ENCODE results near the gene PHC3.

Gene PHC3

GRCh38 chr3:170111147-170111771, 70.3 kb downstream of the PHC3 start:
- H3K36me3 ChIP-seq (ENCODE audit: insufficient read depth, low read length) = peaks cover 35% of the 10 kb centered on the region
- H3K4me2 ChIP-seq (ENCODE audit: low read length) = no peak overlapping the region
- no peak overlapping the region for H3K9ac ChIP-seq (ENCODE audit: low read depth, low read length)
- H3K4me1 ChIP-seq (ENCODE audit: control insufficient read depth, insufficient read depth, low read length) = no peaks in the 10 kb centered on the region
- H3K4me3 ChIP-seq (ENCODE audit: low read length) = no peak overlapping the region
- no peaks in the 10 kb centered on the region for H3K9me3 ChIP-seq (replicated peaks; ENCODE audit: low read length)
- no peaks in the 10 kb centered on the region for H3K27me3 ChIP-seq (ENCODE audit: control insufficient read depth, insufficient read depth, low read length)

DNA sequence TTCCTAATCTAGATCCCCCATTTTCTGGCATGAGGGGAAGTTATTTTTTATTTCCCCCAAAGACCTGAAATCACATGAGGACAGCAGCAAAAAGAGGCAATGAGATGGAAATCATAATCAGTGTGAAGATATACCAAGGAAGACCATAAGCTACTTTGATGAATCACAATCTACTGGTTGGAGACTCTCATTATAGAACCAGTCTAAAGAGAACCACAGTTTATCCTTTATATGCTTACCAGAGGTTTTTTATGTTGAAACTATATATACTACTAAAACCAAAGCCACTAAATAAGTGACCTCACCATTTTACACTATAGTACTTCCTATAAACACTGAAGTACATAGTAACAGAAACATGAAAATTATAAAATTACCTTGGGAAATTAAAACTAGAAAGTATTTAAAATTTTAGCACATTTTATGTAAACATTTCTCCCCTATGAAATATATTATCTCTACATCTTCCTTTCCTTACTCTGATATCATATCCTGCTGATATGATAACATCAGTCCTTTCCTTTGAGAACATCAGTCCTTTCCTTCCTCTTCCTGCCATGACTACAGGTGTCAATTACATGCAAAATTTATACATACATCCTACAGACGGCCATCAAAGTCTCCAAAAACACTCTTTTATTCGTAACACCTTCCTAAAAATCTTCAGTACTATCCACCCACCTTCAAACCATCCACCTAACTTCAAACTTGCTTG, 71.8 kb downstream of the PHC3 start:
- Histone ChIP-seq H3K36me3 (ENCODE audit: insufficient read depth, low read length) (peaks cover 27% of the 10 kb centered on the region), H3K9ac (ENCODE audit: low read depth, low read length) (no peak overlapping the region), H3K4me3 (ENCODE audit: low read length) (no peak overlapping the region), H3K27me3 (ENCODE audit: control insufficient read depth, insufficient read depth, low read length) (no peaks in the 10 kb centered on the region), H3K9me3 (replicated peaks; ENCODE audit: low read length) (no peaks in the 10 kb centered on the region), H3K4me2 (ENCODE audit: low read length) (no peak overlapping the region), H3K4me1 (ENCODE audit: control insufficient read depth, insufficient read depth, low read length) (no peaks in the 10 kb centered on the region)

GRCh38 chr3:170108955-170109354, 72.6 kb downstream of the PHC3 start:
- Histone ChIP-seq H3K27me3 (ENCODE audit: control insufficient read depth, insufficient read depth, low read length) (no peaks in the 10 kb centered on the region), H3K4me1 (ENCODE audit: control insufficient read depth, insufficient read depth, low read length) (no peaks in the 10 kb centered on the region), H3K4me2 (ENCODE audit: low read length) (no peak overlapping the region), H3K9ac (ENCODE audit: low read depth, low read length) (no peak overlapping the region), H3K9me3 (replicated peaks; ENCODE audit: low read length) (no peaks in the 10 kb centered on the region), H3K4me3 (ENCODE audit: low read length) (no peak overlapping the region), H3K36me3 (ENCODE audit: insufficient read depth, low read length) (peaks cover 29% of the 10 kb centered on the region)

GRCh38 chr3:170107941-170108340, 73.6 kb downstream of the PHC3 start:
- Histone ChIP-seq H3K4me2 (ENCODE audit: low read length) (no peak overlapping the region), H3K27me3 (ENCODE audit: control insufficient read depth, insufficient read depth, low read length) (no peaks in the 10 kb centered on the region), H3K9me3 (replicated peaks; ENCODE audit: low read length) (no peaks in the 10 kb centered on the region), H3K4me1 (ENCODE audit: control insufficient read depth, insufficient read depth, low read length) (no peaks in the 10 kb centered on the region), H3K9ac (ENCODE audit: low read depth, low read length) (no peak overlapping the region), H3K36me3 (ENCODE audit: insufficient read depth, low read length) (peaks cover 28% of the 10 kb centered on the region), H3K4me3 (ENCODE audit: low read length) (no peak overlapping the region)

GRCh38 chr3:170102431-170102830, 79.1 kb downstream of the PHC3 start:
- H3K4me3 ChIP-seq (ENCODE audit: low read length) = no peak overlapping the region
- H3K9ac ChIP-seq (ENCODE audit: low read depth, low read length) = no peak overlapping the region

GRCh38 chr3:170100944-170101343, 80.6 kb downstream of the PHC3 start:
- H3K9ac ChIP-seq (ENCODE audit: low read depth, low read length) = no peak overlapping the region
- H3K4me1 ChIP-seq (ENCODE audit: control insufficient read depth, insufficient read depth, low read length) = no peaks in the 10 kb centered on the region
- no peak overlapping the region for H3K4me2 ChIP-seq (ENCODE audit: low read length)
- H3K4me3 ChIP-seq (ENCODE audit: low read length) = no peak overlapping the region
- no peaks in the 10 kb centered on the region for H3K9me3 ChIP-seq (replicated peaks; ENCODE audit: low read length)
- H3K36me3 ChIP-seq (ENCODE audit: insufficient read depth, low read length) = peaks cover 77% of the 10 kb centered on the region
- H3K27me3 ChIP-seq (ENCODE audit: control insufficient read depth, insufficient read depth, low read length) = no peaks in the 10 kb centered on the region

More at GRCh38 chr3:170102431-170102830, 79.1 kb downstream of the PHC3 start:
- Histone ChIP-seq H3K36me3 (ENCODE audit: insufficient read depth, low read length) (peaks cover 62% of the 10 kb centered on the region), H3K9me3 (replicated peaks; ENCODE audit: low read length) (no peaks in the 10 kb centered on the region), H3K4me1 (ENCODE audit: control insufficient read depth, insufficient read depth, low read length) (no peaks in the 10 kb centered on the region), H3K27me3 (ENCODE audit: control insufficient read depth, insufficient read depth, low read length) (no peaks in the 10 kb centered on the region), H3K4me2 (ENCODE audit: low read length) (no peak overlapping the region)

GRCh38 chr3:170098753-170099152, 82.8 kb downstream of the PHC3 start:
- Histone ChIP-seq H3K4me1 (ENCODE audit: control insufficient read depth, insufficient read depth, low read length) (no peaks in the 10 kb centered on the region), H3K4me2 (ENCODE audit: low read length) (no peak overlapping the region), H3K9me3 (replicated peaks; ENCODE audit: low read length) (no peaks in the 10 kb centered on the region), H3K9ac (ENCODE audit: low read depth, low read length) (no peak overlapping the region), H3K36me3 (ENCODE audit: insufficient read depth, low read length) (peaks cover 93% of the 10 kb centered on the region), H3K4me3 (ENCODE audit: low read length) (no peak overlapping the region), H3K27me3 (ENCODE audit: control insufficient read depth, insufficient read depth, low read length) (no peaks in the 10 kb centered on the region)

DNA sequence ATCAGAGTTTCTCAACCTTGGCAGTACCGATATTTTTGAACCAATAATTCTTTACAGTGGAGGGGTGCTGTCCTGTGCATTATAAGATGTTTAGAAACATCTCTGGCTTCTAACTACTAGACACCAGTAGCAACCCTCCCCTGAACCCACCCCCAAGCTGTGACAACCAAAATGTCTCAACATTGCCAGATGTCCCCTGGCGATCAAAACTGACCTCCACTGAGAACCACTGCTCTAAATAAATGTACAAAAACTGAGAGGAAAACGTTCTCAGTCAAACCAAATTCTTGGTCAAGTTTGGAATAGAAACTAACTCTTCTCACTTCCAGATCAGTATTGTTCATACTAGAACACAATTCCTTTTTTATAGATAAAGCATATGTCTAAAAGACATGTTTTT, 85.2 kb downstream of the PHC3 start:
- H3K36me3 ChIP-seq (ENCODE audit: insufficient read depth, low read length) = peaks cover 82% of the 10 kb centered on the region

DNA sequence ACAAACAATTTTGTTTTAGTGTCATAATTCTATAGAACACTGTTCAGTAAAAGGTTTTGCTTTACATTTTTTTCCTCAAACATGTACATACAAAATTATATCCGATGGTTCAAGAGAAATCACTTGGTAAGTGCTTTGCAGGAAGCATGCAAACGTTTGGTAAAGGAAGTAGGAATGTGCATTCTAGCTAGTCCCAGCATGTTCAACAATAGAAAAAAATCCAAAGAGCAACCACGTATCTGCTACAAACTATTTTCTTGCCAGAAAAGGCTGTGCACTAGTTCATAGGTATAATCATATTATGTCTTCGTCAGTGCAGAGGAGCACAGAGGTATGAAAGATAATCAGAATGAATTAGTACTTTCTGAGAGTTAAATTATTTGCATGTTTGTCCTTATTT, 85.8 kb downstream of the PHC3 start:
- H3K9ac ChIP-seq (ENCODE audit: low read depth, low read length) = no peak overlapping the region
- no peak overlapping the region for H3K4me3 ChIP-seq (ENCODE audit: low read length)
- no peaks in the 10 kb centered on the region for H3K4me1 ChIP-seq (ENCODE audit: control insufficient read depth, insufficient read depth, low read length)
- H3K27me3 ChIP-seq (ENCODE audit: control insufficient read depth, insufficient read depth, low read length) = no peaks in the 10 kb centered on the region
- H3K36me3 ChIP-seq (ENCODE audit: insufficient read depth, low read length) = peaks cover 77% of the 10 kb centered on the region
- H3K9me3 ChIP-seq (replicated peaks; ENCODE audit: low read length) = no peaks in the 10 kb centered on the region
- no peak overlapping the region for H3K4me2 ChIP-seq (ENCODE audit: low read length)

More for the DNA sequence above, 85.2 kb downstream of the PHC3 start:
- no peaks in the 10 kb centered on the region for H3K4me1 ChIP-seq (ENCODE audit: control insufficient read depth, insufficient read depth, low read length)
- no peak overlapping the region for H3K4me3 ChIP-seq (ENCODE audit: low read length)
- no peak overlapping the region for H3K9ac ChIP-seq (ENCODE audit: low read depth, low read length)
- H3K9me3 ChIP-seq (replicated peaks; ENCODE audit: low read length) = no peaks in the 10 kb centered on the region
- no peak overlapping the region for H3K4me2 ChIP-seq (ENCODE audit: low read length)
- H3K27me3 ChIP-seq (ENCODE audit: control insufficient read depth, insufficient read depth, low read length) = no peaks in the 10 kb centered on the region

DNA sequence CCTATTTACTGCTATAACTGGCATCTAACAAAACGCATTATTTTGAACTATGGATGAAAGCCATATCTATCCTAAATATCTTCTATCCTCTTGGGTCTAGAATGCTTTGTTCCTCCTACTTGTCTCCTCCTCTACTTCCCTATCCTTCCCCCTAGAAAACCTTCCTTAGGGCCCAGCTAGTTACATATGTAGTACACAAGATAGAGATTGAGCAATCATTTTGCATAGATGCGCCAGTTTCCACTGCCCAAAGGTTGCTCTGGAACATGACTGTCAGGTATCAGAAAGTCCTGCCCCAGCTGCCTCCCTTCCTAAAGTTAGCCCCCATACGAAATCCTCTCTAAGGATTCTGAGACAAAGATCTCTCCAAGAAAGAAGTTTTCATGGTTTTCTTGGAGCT, 88.6 kb downstream of the PHC3 start:
- Histone ChIP-seq H3K4me1 (ENCODE audit: control insufficient read depth, insufficient read depth, low read length) (no peaks in the 10 kb centered on the region), H3K4me2 (ENCODE audit: low read length) (no peak overlapping the region), H3K36me3 (ENCODE audit: insufficient read depth, low read length) (peaks cover 63% of the 10 kb centered on the region), H3K4me3 (ENCODE audit: low read length) (no peak overlapping the region), H3K9me3 (replicated peaks; ENCODE audit: low read length) (no peaks in the 10 kb centered on the region), H3K27me3 (ENCODE audit: control insufficient read depth, insufficient read depth, low read length) (no peaks in the 10 kb centered on the region), H3K9ac (ENCODE audit: low read depth, low read length) (no peak overlapping the region)

- H3K9me3 ChIP-seq (replicated peaks; ENCODE audit: low read length) = no peaks in the 10 kb centered on the region
- H3K4me2 ChIP-seq (ENCODE audit: low read length) = no peak overlapping the region
- no peak overlapping the region for H3K4me3 ChIP-seq (ENCODE audit: low read length)
- H3K27me3 ChIP-seq (ENCODE audit: control insufficient read depth, insufficient read depth, low read length) = no peaks in the 10 kb centered on the region
- no peaks in the 10 kb centered on the region for H3K4me1 ChIP-seq (ENCODE audit: control insufficient read depth, insufficient read depth, low read length)
- H3K9ac ChIP-seq (ENCODE audit: low read depth, low read length) = no peak overlapping the region
- H3K36me3 ChIP-seq (ENCODE audit: insufficient read depth, low read length) = peaks cover 59% of the 10 kb centered on the region
These were observed 90.9 kb downstream of the PHC3 start for GRCh38 chr3:170090601-170090981.
